ENCODE data around the gene CORO2A. TPM values are rescaled to one million over a fixed set of nuclear protein-coding genes. Genes with fewer than 3 reads are reported as not detected.

CORO2A gene
- total and polyA plus RNA-seq, 2 of the 13 experiments (the other 11 are each of a cell fraction or from before 2014, with no cell fraction given), result 14.4 to 15.3 TPM

DNA sequence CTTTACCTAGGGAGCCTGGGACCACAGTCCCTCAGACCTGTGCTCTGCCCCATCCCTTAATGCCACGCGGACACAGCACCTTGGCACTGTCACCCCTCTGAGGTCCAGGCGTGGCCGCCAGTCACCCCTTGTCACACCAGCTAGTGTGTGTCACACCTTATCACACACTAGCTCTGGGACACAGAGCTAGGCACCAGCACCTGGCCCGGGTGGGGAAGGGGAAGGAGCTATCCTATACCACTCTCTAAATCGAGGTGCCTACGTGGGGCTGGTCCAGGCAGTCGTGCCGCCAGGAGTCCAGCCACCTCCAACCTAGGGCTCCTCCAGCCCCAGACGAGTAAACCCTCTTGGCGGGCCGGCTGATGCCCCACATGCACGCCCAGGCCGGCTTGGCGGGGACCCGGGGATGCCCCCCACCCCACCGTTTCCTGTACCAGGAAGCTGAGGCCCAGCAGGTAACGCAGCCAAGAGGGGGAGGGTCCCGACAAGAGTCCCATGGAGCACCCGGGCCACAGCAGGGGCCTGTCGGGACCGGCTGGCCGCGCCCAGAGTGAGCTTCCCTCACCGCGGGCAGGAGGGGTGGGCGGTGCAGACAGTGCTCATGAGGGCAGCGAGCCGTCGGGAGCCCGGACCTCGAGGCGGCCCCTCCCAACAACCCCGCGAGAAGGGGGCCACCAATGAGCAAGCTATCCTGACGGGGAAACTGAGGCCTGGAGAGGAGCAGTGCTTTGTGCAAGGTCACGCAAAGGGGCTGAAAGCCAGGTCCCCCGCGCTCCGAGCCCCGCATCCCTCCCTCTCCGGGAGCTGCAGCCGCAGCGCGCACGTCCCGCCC lies 550 bp downstream of the CORO2A start (continued):
- TF ChIP-seq, protein P1, sequence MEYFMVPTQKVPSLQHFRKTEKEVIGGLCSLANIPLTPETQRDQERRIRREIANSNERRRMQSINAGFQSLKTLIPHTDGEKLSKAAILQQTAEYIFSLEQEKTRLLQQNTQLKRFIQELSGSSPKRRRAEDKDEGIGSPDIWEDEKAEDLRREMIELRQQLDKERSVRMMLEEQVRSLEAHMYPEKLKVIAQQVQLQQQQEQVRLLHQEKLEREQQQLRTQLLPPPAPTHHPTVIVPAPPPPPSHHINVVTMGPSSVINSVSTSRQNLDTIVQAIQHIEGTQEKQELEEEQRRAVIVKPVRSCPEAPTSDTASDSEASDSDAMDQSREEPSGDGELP (IDR thresholded peaks at IDR 0.05; ENCODE audit: borderline replicate concordance, low read depth), result no peak
- TF ChIP-seq, protein P2, sequence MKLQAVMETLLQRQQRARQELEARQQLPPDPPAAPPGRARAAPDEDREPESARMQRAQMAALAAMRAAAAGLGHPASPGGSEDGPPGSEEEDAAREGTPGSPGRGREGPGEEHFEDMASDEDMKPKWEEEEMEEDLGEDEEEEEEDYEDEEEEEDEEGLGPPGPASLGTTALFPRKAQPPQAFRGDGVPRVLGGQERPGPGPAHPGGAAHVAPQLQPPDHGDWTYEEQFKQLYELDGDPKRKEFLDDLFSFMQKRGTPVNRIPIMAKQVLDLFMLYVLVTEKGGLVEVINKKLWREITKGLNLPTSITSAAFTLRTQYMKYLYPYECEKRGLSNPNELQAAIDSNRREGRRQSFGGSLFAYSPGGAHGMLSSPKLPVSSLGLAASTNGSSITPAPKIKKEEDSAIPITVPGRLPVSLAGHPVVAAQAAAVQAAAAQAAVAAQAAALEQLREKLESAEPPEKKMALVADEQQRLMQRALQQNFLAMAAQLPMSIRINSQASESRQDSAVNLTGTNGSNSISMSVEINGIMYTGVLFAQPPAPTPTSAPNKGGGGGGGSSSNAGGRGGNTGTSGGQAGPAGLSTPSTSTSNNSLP (IDR thresholded peaks at IDR 0.05; ENCODE audit: low read depth, low read length), result no peak
- TF ChIP-seq SP1 (IDR thresholded peaks at IDR 0.05) (no peak), SP1 (CRISPR knock-in tag; IDR thresholded peaks at IDR 0.05) (peak; percentile 19; the same call in 1 of the 2 replicates), ZNF33B (CRISPR knock-in tag; IDR thresholded peaks at IDR 0.05) (no peak), ZNF496 (CRISPR knock-in tag; IDR thresholded peaks at IDR 0.05; ENCODE audit: insufficient replicate concordance) (no peak), ZBTB42 (CRISPR knock-in tag; IDR thresholded peaks at IDR 0.05) (no peak), GABPB1 (CRISPR knock-in tag; IDR thresholded peaks at IDR 0.05) (peak; percentile 55; the same call in 1 of the 2 replicates), ZC3H13 (CRISPR knock-in tag; IDR thresholded peaks at IDR 0.05) (no peak), AGO2 (optimal IDR thresholded peaks at IDR 0.05; ENCODE audit: low read depth, low read length) (peak; percentile 62), KLF11 (CRISPR knock-in tag; IDR thresholded peaks at IDR 0.05) (no peak)
- TF ChIP-seq, protein P3, sequence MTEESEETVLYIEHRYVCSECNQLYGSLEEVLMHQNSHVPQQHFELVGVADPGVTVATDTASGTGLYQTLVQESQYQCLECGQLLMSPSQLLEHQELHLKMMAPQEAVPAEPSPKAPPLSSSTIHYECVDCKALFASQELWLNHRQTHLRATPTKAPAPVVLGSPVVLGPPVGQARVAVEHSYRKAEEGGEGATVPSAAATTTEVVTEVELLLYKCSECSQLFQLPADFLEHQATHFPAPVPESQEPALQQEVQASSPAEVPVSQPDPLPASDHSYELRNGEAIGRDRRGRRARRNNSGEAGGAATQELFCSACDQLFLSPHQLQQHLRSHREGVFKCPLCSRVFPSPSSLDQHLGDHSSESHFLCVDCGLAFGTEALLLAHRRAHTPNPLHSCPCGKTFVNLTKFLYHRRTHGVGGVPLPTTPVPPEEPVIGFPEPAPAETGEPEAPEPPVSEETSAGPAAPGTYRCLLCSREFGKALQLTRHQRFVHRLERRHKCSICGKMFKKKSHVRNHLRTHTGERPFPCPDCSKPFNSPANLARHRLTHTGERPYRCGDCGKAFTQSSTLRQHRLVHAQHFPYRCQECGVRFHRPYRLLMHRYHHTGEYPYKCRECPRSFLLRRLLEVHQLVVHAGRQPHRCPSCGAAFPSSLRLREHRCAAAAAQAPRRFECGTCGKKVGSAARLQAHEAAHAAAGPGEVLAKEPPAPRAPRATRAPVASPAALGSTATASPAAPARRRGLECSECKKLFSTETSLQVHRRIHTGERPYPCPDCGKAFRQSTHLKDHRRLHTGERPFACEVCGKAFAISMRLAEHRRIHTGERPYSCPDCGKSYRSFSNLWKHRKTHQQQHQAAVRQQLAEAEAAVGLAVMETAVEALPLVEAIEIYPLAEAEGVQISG (CRISPR knock-in tag; IDR thresholded peaks at IDR 0.05), result 0 out of 2 replicates have a peak, but pooled peaks have one; percentile 12
- TF ChIP-seq, protein P4, sequence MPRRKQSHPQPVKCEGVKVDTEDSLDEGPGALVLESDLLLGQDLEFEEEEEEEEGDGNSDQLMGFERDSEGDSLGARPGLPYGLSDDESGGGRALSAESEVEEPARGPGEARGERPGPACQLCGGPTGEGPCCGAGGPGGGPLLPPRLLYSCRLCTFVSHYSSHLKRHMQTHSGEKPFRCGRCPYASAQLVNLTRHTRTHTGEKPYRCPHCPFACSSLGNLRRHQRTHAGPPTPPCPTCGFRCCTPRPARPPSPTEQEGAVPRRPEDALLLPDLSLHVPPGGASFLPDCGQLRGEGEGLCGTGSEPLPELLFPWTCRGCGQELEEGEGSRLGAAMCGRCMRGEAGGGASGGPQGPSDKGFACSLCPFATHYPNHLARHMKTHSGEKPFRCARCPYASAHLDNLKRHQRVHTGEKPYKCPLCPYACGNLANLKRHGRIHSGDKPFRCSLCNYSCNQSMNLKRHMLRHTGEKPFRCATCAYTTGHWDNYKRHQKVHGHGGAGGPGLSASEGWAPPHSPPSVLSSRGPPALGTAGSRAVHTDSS (CRISPR knock-in tag; conservative IDR thresholded peaks at IDR 0.05), result 0 out of 2 replicates have a peak, but pooled peaks have one; percentile 14
- TF ChIP-seq, protein P5, sequence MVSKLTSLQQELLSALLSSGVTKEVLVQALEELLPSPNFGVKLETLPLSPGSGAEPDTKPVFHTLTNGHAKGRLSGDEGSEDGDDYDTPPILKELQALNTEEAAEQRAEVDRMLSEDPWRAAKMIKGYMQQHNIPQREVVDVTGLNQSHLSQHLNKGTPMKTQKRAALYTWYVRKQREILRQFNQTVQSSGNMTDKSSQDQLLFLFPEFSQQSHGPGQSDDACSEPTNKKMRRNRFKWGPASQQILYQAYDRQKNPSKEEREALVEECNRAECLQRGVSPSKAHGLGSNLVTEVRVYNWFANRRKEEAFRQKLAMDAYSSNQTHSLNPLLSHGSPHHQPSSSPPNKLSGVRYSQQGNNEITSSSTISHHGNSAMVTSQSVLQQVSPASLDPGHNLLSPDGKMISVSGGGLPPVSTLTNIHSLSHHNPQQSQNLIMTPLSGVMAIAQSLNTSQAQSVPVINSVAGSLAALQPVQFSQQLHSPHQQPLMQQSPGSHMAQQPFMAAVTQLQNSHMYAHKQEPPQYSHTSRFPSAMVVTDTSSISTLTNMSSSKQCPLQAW (CRISPR knock-in tag; IDR thresholded peaks at IDR 0.05), result peak; percentile 58; the same call in 1 of the 2 replicates

Data from HepG2 (cell line).